GM06990 (cell line): ENCODE measurements around the gene CDKL1.

Source experiments
- DNase-seq: peaks from one replicate; pipeline ENCODE4 v3.0.0-alpha.2; 2011; ENCODE audit not compliant: insufficient read length; ENCODE audit errors: extremely low read depth
- H3K27me3 ChIP-seq: replicated peaks from 2 replicates; pipeline ENCODE4 v1.6.0; 2011; ENCODE audit warnings: low read length; ENCODE audit not compliant: control insufficient read depth, insufficient read depth
- H3K36me3 ChIP-seq: 2 replicates; pipeline ENCODE4 v1.5.1; 2011; ENCODE audit warnings: low read length; ENCODE audit not compliant: control insufficient read depth, insufficient read depth
- H3K4me3 ChIP-seq: replicated peaks from 2 replicates; pipeline ENCODE4 v1.5.1; 2011; ENCODE audit warnings: low read depth, mild to moderate bottlenecking, control low read depth, low read length
- CTCF ChIP-seq: IDR thresholded peaks from 2 replicates; pipeline ENCODE4 v1.5.1; 2011; ENCODE audit warnings: low read length, control low read depth, mild to moderate bottlenecking, inconsistent platforms; ENCODE audit not compliant: insufficient read depth, poor library complexity, severe bottlenecking

Gene CDKL1

DNA sequence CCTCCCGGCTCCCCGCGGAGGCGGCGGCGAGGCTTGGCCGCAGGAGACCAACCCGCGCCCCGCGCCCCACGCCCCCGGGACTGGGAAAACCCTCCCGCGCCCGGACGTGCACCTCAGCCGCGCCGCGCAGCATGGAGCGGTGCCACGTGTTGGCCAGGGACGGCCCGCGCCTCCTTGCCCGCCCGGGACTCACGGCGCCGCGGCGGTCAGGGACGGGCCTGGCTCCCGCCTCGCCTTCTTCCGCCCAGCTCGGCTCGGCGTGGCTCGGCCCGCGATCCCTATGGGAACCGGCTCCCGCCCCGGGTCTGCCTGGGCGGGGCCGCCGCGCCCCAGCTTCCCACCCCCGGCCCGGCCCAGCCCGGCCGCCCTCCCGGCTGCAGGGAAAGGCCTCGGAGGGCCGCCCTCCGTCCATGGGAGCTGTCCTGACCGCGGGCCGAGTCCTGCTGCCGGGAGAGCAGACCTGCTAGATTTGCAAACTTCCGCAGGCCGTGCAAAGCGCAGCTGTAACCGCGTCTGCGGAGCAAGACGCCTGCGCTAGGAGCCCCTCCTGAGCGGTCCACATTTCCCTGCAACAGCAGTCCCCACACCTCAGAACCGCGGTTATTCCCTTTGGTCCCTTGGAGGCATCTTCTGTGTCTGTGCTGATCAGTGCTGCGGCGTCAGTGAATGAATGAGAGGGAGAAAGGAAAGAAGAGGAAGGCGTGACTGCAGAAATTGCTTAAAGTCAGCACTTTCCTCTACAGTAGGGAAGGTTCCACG is at the start of gene CDKL1:
Gene CDKL1 (minus strand): TSS at position 251 of the 759 bp plus-strand sequence. CDS start 1,013 bp downstream, outside the sequence.
- H3K36me3 ChIP-seq = no peaks in the 10 kb centered on the region
- TF ChIP-seq CTCF = no peak
- H3K27me3 ChIP-seq = no peaks in the 10 kb centered on the region
- DNase-seq = peak; percentile 70
- peak within 1 kb of the TSS; percentile 73 for H3K4me3 ChIP-seq

DNA sequence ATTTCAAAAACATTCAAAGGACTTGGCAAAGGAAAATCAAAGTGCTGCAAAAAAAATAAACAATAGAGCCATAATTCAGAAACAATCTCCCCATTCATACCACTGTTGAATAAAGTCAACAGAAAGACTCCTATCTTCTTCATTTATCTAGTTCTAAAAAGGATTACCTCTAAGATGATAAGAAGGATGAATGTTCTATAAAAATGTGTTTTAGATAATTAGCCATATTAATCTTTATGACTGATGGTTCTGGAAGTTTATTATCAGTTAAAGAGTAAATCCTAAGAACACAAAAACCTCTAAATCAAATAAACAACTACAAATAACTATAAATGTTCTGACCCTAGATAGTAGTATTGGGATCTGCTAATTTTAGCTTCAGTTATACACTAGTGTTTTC is 37.8 kb upstream of the CDKL1 start:
- H3K4me3 ChIP-seq = no peak overlapping the region
- TF ChIP-seq CTCF = no peak
- no peaks in the 10 kb centered on the region for H3K27me3 ChIP-seq
- DNase-seq = no peak
- H3K36me3 ChIP-seq = peaks cover 4% of the 10 kb centered on the region

DNA sequence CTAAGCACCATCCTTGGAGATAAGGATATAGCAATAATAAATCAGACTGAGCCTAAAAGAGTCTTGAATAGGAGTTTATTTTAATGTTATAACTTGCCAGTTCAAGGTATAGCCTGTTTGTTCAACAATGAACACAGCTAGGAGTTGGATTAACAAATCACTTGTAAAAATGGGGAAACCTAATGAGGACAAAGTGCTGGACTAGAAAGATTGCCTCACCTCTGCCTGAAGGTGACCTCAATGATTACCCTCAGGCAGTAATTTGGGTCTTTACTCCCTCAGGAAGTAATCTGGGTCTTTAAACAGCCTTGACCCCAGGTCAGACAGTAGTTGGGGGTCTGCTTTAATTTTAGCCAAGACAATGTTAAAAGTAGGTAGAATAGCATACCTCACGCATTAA is 35.5 kb upstream of the CDKL1 start:
- Histone ChIP-seq H3K36me3 (peaks cover 2% of the 10 kb centered on the region), H3K4me3 (no peak overlapping the region), H3K27me3 (no peaks in the 10 kb centered on the region)
- DNase-seq = no peak
- no peak for TF ChIP-seq CTCF

- no peak for TF ChIP-seq CTCF
- no peaks in the 10 kb centered on the region for H3K36me3 ChIP-seq
- no peaks in the 10 kb centered on the region for H3K27me3 ChIP-seq
- no peak for DNase-seq
- H3K4me3 ChIP-seq = no peak overlapping the region
Observed at GRCh38 chr14:50425816-50426215, 29.1 kb upstream of the CDKL1 start.

- no peak for DNase-seq
- Histone ChIP-seq H3K36me3 (no peaks in the 10 kb centered on the region; the same call in 1 of the 2 replicates), H3K27me3 (no peaks in the 10 kb centered on the region), H3K4me3 (no peak overlapping the region)
- no peak for TF ChIP-seq CTCF
Observed at GRCh38 chr14:50425105-50425504, 28.4 kb upstream of the CDKL1 start.
